HG02759 (cell line): ENCODE measurements around the gene SGCG.
"Not testable (repeated sequence)": the region's sequence is repeated elsewhere in the genome, so short reads cannot be mapped to it uniquely, and the experiment has no call there.

ENCODE experiments used
- ATAC-seq: cut with Tn5 transposase; IDR thresholded peaks from one replicate; pipeline ENCODE4 v1.9.1; 2021; ENCODE audit warnings: mild to moderate bottlenecking, moderate library complexity; ENCODE audit not compliant: unreplicated experiment

SGCG gene

GRCh38 chr13:23180711-23181110 lies at the start of gene SGCG:
Gene SGCG, plus strand, starts transcription at chr13:23180979. Its CDS starts 22,716 bp downstream, at chr13:23203695.
- no peak for ATAC-seq

GRCh38 chr13:23134542-23134941 lies 46.2 kb upstream of the SGCG start:
- ATAC-seq: no peak

- ATAC-seq: no peak
These were observed 40.3 kb upstream of the SGCG start for GRCh38 chr13:23140492-23140891.

GRCh38 chr13:23141964-23142363 lies 38.8 kb upstream of the SGCG start:
- no peak for ATAC-seq

- ATAC-seq: not testable (repeated sequence)
These were observed 38.2 kb upstream of the SGCG start for GRCh38 chr13:23142607-23143006.

GRCh38 chr13:23144431-23144830 lies 36.3 kb upstream of the SGCG start:
- no peak for ATAC-seq

GRCh38 chr13:23146006-23146405 lies 34.8 kb upstream of the SGCG start:
- ATAC-seq: no peak

GRCh38 chr13:23146811-23147625 lies 33.8 kb upstream of the SGCG start:
- ATAC-seq: no peak

- ATAC-seq: no peak
These were observed 33.0 kb upstream of the SGCG start for GRCh38 chr13:23147827-23148226.

- ATAC-seq: no peak
These were observed 23.0 kb upstream of the SGCG start for GRCh38 chr13:23157781-23158180.

- ATAC-seq: peak; percentile 48
These were observed 21.5 kb upstream of the SGCG start for GRCh38 chr13:23159205-23159759.

GRCh38 chr13:23159760-23160637 lies 20.8 kb upstream of the SGCG start:
- no peak for ATAC-seq

- no peak for ATAC-seq
These were observed 19.9 kb upstream of the SGCG start for GRCh38 chr13:23160638-23161480.

- ATAC-seq: no peak
These were observed 19.3 kb upstream of the SGCG start for GRCh38 chr13:23161481-23161825.

- no peak for ATAC-seq
These were observed 4.9 kb upstream of the SGCG start for GRCh38 chr13:23175920-23176319.

GRCh38 chr13:23182142-23182541 lies 1.4 kb downstream of the SGCG start:
- no peak for ATAC-seq

- no peak for ATAC-seq
These were observed 2.5 kb downstream of the SGCG start for GRCh38 chr13:23183292-23183691.

GRCh38 chr13:23185542-23185941 lies 4.8 kb downstream of the SGCG start:
- no peak for ATAC-seq

GRCh38 chr13:23201870-23202269 lies 21.1 kb downstream of the SGCG start:
- no peak for ATAC-seq

- ATAC-seq: no peak
These were observed 21.6 kb downstream of the SGCG start for GRCh38 chr13:23202383-23202782.

- ATAC-seq: no peak
These were observed 22.7 kb downstream of the SGCG start for GRCh38 chr13:23203516-23203915.
